ENCODE data around the gene CDHR1. TPM values are rescaled to one million over a fixed set of nuclear protein-coding genes. Genes with fewer than 3 reads are reported as not detected.

Gene CDHR1
- total and polyA plus RNA-seq, 7 donors: 0.27 to 26.6 (median 2.4) TPM

- H3K4me1 ChIP-seq: no peaks in the 10 kb centered on the region
- no peak overlapping the region for H3K27ac ChIP-seq
- TF ChIP-seq POLR2AphosphoS5 (IDR thresholded peaks at IDR 0.05): no peak
- no peak for TF ChIP-seq EP300 (IDR thresholded peaks at IDR 0.05)
- no peak for TF ChIP-seq CTCF (IDR thresholded peaks at IDR 0.05)
- no peak for TF ChIP-seq POLR2A (IDR thresholded peaks at IDR 0.05)
- no peak overlapping the region for H3K4me3 ChIP-seq
- 83 to 92% methylated on average over 4 of the region's 4 CpGs for WGBS, 2 donors
- H3K36me3 ChIP-seq: no peaks in the 10 kb centered on the region
- H3K27me3 ChIP-seq: peaks cover 0 to 20% (median 6%) of the 10 kb centered on the region in 3 donors
- intact Hi-C loops (cut with DNase I): no loop called here
- no peaks in the 10 kb centered on the region for H3K9me3 ChIP-seq
- no peak for DNase-seq
Measured at GRCh38 chr10:84234479-84234878, 40.1 kb downstream of the CDHR1 start.

GRCh38 chr10:84235096-84235495 lies 40.8 kb downstream of the CDHR1 start:
- Histone ChIP-seq H3K9me3 (no peaks in the 10 kb centered on the region), H3K27me3 (peaks cover 0 to 20% (median 6%) of the 10 kb centered on the region in 3 donors), H3K36me3 (no peaks in the 10 kb centered on the region), H3K4me3 (no peak overlapping the region), H3K27ac (no peak overlapping the region), H3K4me1 (no peaks in the 10 kb centered on the region)
- WGBS, 2 donors: 83 to 89% methylated on average over 4 of the region's 4 CpGs
- TF ChIP-seq CTCF (IDR thresholded peaks at IDR 0.05): no peak
- TF ChIP-seq POLR2AphosphoS5 (IDR thresholded peaks at IDR 0.05): no peak
- no peak for TF ChIP-seq EP300 (IDR thresholded peaks at IDR 0.05)
- TF ChIP-seq POLR2A (IDR thresholded peaks at IDR 0.05): no peak
- intact Hi-C loops (cut with DNase I): no loop called here
- no peak for DNase-seq

GRCh38 chr10:84236807-84237198 lies 42.5 kb downstream of the CDHR1 start:
- no peaks in the 10 kb centered on the region for H3K9me3 ChIP-seq
- no peaks in the 10 kb centered on the region for H3K4me1 ChIP-seq
- no peak overlapping the region for H3K4me3 ChIP-seq
- H3K27ac ChIP-seq: no peak overlapping the region
- 84 to 91% methylated on average over 6 of the region's 6 CpGs for WGBS, 2 donors
- intact Hi-C loops (cut with DNase I): no loop called here
- TF ChIP-seq POLR2AphosphoS5 (IDR thresholded peaks at IDR 0.05): no peak
- no peak for TF ChIP-seq POLR2A (IDR thresholded peaks at IDR 0.05)
- TF ChIP-seq EP300 (IDR thresholded peaks at IDR 0.05): no peak
- TF ChIP-seq CTCF (IDR thresholded peaks at IDR 0.05): no peak
- peaks cover 0 to 20% (median 6%) of the 10 kb centered on the region in 3 donors for H3K27me3 ChIP-seq
- H3K36me3 ChIP-seq: no peaks in the 10 kb centered on the region
- no peak for DNase-seq

- intact Hi-C loops (cut with DNase I): no loop called here
- WGBS, 2 donors: 55 to 79% methylated on average over 52 of the region's 52 CpGs
- Histone ChIP-seq H3K4me1 (no peaks in the 10 kb centered on the region), H3K9me3 (no peaks in the 10 kb centered on the region), H3K27me3 (peaks cover 0 to 20% (median 6%) of the 10 kb centered on the region in 3 donors), H3K27ac (no peak overlapping the region), H3K4me3 (no peak overlapping the region), H3K36me3 (no peaks in the 10 kb centered on the region)
- TF ChIP-seq POLR2A (IDR thresholded peaks at IDR 0.05): no peak
- no peak for TF ChIP-seq POLR2AphosphoS5 (IDR thresholded peaks at IDR 0.05)
- TF ChIP-seq CTCF (IDR thresholded peaks at IDR 0.05): no peak
- no peak for DNase-seq
Measured at GRCh38 chr10:84237199-84238051, 43.1 kb downstream of the CDHR1 start.
